Measurements from ENCODE around the gene TNP1.

TNP1 gene

GRCh38 chr2:216859944-216860343, at the start of gene TNP1:
Gene TNP1 (minus strand): TSS chr2:216860064. CDS start chr2:216860034, 30 bp downstream.
- Histone ChIP-seq H3K4me3 (no peak within 1 kb of the TSS), H3K27ac (no peak within 1 kb of the TSS)
- TF ChIP-seq, protein P1, sequence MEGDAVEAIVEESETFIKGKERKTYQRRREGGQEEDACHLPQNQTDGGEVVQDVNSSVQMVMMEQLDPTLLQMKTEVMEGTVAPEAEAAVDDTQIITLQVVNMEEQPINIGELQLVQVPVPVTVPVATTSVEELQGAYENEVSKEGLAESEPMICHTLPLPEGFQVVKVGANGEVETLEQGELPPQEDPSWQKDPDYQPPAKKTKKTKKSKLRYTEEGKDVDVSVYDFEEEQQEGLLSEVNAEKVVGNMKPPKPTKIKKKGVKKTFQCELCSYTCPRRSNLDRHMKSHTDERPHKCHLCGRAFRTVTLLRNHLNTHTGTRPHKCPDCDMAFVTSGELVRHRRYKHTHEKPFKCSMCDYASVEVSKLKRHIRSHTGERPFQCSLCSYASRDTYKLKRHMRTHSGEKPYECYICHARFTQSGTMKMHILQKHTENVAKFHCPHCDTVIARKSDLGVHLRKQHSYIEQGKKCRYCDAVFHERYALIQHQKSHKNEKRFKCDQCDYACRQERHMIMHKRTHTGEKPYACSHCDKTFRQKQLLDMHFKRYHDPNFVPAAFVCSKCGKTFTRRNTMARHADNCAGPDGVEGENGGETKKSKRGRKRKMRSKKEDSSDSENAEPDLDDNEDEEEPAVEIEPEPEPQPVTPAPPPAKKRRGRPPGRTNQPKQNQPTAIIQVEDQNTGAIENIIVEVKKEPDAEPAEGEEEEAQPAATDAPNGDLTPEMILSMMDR (IDR thresholded peaks at IDR 0.05) = no peak
- DNase-seq (ENCODE audit: low spot score) = no peak

DNA sequence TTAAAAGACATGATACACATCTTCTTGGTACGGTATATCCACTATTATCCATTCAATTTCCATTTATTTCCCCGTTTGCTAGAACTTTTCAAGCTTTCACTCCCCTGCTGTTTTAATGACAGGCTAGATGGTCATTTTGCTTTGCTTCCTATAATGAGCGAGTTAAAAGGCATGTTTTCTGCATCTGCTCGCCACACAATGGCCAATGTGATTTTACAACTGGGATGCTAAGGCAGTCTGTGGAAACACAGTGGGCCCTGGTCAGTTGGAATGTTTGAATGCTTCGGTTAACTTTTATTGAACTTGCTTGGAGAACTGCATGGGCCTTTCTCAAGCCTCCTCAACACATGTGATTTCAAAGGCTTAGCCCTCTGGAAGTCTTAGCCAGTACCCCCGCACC, 48.4 kb upstream of the TNP1 start:
- no peak for DNase-seq (ENCODE audit: low spot score)
- TF ChIP-seq, protein P1 (IDR thresholded peaks at IDR 0.05) = no peak

DNA sequence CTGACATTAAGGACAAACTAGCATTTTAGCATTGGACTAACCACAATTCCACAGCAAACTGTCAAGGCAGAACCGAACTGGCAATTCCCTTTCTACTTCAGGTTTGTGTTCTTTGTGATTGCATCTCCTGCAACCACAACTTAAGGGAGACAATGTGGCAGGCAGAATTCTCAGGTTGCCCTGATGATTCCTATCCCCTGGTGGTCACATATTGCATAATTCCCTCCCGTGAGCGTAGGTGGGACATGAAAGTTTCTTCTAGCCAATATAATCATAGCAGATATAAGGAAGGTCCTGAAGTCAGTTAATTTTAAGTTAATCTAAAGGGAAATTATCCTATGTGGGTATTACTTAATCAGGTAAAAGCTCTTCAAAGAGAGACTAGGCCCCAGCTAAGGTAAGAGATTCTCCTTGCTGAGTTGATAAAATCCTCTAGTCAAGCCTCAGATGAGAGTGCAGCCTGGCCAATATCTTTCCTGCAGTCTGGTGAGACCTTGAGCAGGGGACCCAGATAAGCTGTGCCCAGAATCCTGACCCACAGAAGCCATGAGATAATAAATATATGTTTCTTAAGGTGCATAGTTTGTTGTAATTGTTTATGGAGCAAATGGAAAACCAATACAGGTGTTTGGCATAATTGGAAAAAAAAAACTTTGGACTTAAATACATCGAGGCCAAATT, 45.9 kb upstream of the TNP1 start:
- H3K27ac ChIP-seq = no peak overlapping the region
- no peak for DNase-seq (ENCODE audit: low spot score)
- TF ChIP-seq, protein P1 (IDR thresholded peaks at IDR 0.05) = no peak
- H3K4me3 ChIP-seq = no peak overlapping the region

More for the DNA sequence above, 48.4 kb upstream of the TNP1 start:
- Histone ChIP-seq H3K4me3 (no peak overlapping the region), H3K27ac (no peak overlapping the region)

DNA sequence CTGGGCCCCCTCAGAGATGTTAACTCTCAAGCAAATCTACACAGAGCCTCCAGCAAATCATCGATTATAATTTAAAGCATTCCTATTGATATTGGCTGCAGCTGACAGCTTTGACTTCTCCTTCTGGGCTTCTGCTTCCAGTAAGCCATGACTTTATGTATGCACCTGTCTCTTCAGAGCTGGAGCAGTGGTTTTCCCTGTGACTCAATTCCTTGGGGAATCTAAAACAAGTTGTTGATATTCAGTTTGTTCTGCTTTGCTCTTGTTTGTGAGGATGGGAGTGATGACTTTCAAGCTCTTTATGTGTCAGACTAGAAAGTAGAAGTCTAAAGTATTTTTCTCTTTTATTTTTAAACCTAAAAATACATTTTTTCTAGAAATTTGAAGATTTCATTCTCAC, 45.1 kb upstream of the TNP1 start:
- no peak for DNase-seq (ENCODE audit: low spot score)
- TF ChIP-seq, protein P1 (IDR thresholded peaks at IDR 0.05) = no peak
- no peak overlapping the region for H3K27ac ChIP-seq
- H3K4me3 ChIP-seq = no peak overlapping the region

DNA sequence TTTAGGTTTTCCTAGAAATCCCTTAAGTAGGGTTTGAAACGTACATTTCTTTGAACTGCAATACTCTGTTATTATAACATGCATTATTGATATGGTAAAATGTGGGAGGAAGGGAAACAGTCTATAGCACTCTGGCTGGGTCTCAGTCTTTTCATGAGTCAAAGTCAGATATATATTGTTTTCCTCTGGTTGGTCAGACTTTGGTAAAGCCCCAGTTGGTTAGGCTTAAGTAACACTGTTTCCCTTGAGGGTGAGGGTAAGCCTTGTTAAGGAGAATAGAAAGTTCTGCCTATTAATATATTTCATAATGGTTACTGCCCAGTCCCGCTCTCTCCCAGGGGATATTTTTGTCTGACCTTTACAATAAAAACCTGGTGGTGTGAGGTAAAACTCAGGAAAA, 44.7 kb upstream of the TNP1 start:
- DNase-seq (ENCODE audit: low spot score) = no peak
- TF ChIP-seq, protein P1 (IDR thresholded peaks at IDR 0.05) = no peak
- Histone ChIP-seq H3K4me3 (no peak overlapping the region), H3K27ac (no peak overlapping the region)

DNA sequence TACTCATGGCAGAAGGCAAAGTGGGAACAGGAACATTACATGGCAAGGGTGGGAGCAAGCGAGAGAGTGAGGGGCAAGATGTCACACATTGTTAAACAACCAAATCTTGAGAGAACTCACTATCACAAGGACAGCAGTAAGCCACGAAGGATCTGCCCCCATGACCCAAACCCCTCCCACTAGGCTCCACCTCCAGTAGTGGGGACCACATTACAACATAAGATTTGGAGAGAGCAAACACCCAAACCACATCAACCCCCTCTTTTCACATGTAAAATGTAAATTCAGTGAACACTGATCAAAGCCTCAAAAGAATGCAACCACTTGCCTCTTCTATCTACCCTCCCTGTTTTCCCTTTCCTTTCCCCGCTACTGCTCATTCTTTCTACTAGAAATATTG, 43.6 kb upstream of the TNP1 start:
- Histone ChIP-seq H3K4me3 (no peak overlapping the region), H3K27ac (no peak overlapping the region)
- TF ChIP-seq, protein P1 (IDR thresholded peaks at IDR 0.05) = no peak
- DNase-seq (ENCODE audit: low spot score) = no peak

DNA sequence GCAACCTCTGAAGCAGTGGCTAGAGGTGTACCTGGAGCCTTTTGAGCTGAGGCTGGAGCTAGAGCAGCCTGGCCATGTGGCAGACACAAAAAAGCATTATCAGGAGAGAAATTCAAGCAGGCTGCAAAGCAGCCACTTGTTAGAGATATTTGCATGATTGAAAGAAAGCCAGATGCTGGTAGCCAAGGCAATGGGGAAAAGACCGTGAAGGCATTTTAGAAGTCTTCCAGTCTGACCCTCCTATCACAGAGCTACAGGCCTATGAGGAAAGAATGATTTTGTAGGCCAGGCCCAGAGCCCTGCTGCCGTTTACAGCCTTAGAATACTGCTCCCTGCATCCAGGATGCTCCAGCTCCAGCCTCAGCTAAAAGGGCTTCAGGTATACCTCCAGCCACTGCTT, 41.4 kb upstream of the TNP1 start:
- Histone ChIP-seq H3K27ac (no peak overlapping the region), H3K4me3 (no peak overlapping the region)
- DNase-seq (ENCODE audit: low spot score) = no peak
- TF ChIP-seq, protein P1 (IDR thresholded peaks at IDR 0.05) = no peak
